Panc1 (cell line): ENCODE results near the gene ULK3.

Source experiments
- CTCF ChIP-seq: fragments of 450-650 bp; IDR thresholded peaks from 2 replicates; pipeline ENCODE4 v1.5.1; 2017; ENCODE audit warnings: mild to moderate bottlenecking
- POLR2AphosphoS5 ChIP-seq: IDR thresholded peaks from 2 replicates; pipeline ENCODE4 v1.6.1; 2012; ENCODE audit warnings: mild to moderate bottlenecking, low read depth, low read length, moderate library complexity
- TCF7L2 ChIP-seq: IDR thresholded peaks from 2 replicates; pipeline ENCODE4 v1.6.1; 2011; ENCODE audit warnings: mild to moderate bottlenecking, low read depth, low read length, inconsistent platforms
- TF ChIP-seq, protein P1 (sequence below), 2 experiments: IDR thresholded peaks; 2 replicates each; pipeline ENCODE4 v1.6.1; 2011 to 2012; ENCODE audit warnings: low read depth in 2 of 2, control low read depth in 1 of 2, low read length in 1 of 2, mild to moderate bottlenecking in 1 of 2, moderate library complexity in 1 of 2; ENCODE audit not compliant: insufficient read depth in 1 of 2

DNA sequence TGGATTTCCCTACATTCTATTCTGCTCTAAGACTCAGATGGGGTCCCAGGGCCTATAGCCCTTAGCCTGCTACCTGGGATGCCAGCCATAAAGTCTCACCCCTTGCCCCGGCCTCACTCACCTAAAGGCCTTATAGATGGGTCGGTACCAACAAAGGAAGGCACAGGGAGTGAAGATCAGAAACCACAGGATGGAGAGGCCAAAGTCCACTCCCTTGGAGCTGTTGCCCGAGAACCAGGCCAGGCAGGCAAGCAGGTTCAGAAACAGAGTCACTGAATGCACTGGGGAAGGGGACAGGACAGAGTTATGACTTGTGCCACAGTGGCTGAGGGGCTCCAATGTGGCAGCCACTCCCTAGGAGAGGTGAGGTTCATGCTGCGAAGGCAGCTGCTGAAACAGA lies 7.4 kb upstream of the ULK3 start:
- TF ChIP-seq CTCF (no peak), POLR2AphosphoS5 (no peak), TCF7L2 (no peak)
- TF ChIP-seq, protein P1, sequence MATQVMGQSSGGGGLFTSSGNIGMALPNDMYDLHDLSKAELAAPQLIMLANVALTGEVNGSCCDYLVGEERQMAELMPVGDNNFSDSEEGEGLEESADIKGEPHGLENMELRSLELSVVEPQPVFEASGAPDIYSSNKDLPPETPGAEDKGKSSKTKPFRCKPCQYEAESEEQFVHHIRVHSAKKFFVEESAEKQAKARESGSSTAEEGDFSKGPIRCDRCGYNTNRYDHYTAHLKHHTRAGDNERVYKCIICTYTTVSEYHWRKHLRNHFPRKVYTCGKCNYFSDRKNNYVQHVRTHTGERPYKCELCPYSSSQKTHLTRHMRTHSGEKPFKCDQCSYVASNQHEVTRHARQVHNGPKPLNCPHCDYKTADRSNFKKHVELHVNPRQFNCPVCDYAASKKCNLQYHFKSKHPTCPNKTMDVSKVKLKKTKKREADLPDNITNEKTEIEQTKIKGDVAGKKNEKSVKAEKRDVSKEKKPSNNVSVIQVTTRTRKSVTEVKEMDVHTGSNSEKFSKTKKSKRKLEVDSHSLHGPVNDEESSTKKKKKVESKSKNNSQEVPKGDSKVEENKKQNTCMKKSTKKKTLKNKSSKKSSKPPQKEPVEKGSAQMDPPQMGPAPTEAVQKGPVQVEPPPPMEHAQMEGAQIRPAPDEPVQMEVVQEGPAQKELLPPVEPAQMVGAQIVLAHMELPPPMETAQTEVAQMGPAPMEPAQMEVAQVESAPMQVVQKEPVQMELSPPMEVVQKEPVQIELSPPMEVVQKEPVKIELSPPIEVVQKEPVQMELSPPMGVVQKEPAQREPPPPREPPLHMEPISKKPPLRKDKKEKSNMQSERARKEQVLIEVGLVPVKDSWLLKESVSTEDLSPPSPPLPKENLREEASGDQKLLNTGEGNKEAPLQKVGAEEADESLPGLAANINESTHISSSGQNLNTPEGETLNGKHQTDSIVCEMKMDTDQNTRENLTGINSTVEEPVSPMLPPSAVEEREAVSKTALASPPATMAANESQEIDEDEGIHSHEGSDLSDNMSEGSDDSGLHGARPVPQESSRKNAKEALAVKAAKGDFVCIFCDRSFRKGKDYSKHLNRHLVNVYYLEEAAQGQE (IDR thresholded peaks at IDR 0.05; ENCODE audit: insufficient read depth in 1 of 2, low read depth in 2 of 2, low read length in 1 of 2), result no peak
